Neuronal stem cell (in vitro differentiated cells): ENCODE measurements around the gene AKAP12.
A peak's percentile ranks its signal among the peaks of the same experiment; 100 is the strongest.

Experiments
- DNase-seq: peaks from one replicate; pipeline ENCODE4 v3.0.0-alpha.2; 2013; ENCODE audit warnings: low spot score
- H2AFZ ChIP-seq: one replicate; pipeline ENCODE4 v1.6.1; 2013; ENCODE audit warnings: mild to moderate bottlenecking, low read length, inconsistent platforms
- H2AK5ac ChIP-seq: 2 replicates; pipeline ENCODE4 v1.6.1; 2013; ENCODE audit warnings: low read depth, mild to moderate bottlenecking, inconsistent platforms, low read length, moderate library complexity, mixed read lengths
- H2BK120ac ChIP-seq: 2 replicates; pipeline ENCODE4 v1.6.1; 2013; ENCODE audit warnings: low read depth, mild to moderate bottlenecking, inconsistent platforms, low read length, moderate library complexity, mixed read lengths
- H2BK12ac ChIP-seq: one replicate; pipeline ENCODE4 v1.6.1; 2013; ENCODE audit warnings: low read length, inconsistent platforms
- H2BK15ac ChIP-seq: 2 replicates; pipeline ENCODE4 v1.6.1; 2013; ENCODE audit warnings: mild to moderate bottlenecking, low read length, inconsistent platforms, mixed read lengths
- H2BK5ac ChIP-seq: one replicate; pipeline ENCODE4 v1.6.1; 2013; ENCODE audit warnings: inconsistent platforms, mild to moderate bottlenecking, low read length, moderate library complexity
- H3K14ac ChIP-seq: one replicate; pipeline ENCODE4 v1.6.1; 2013; ENCODE audit warnings: low read length, inconsistent platforms
- H3K18ac ChIP-seq: 2 replicates; pipeline ENCODE4 v1.6.1; 2013; ENCODE audit warnings: low read length, inconsistent platforms
- H3K23ac ChIP-seq: 2 replicates; pipeline ENCODE4 v1.6.1; 2013; ENCODE audit warnings: low read depth, mild to moderate bottlenecking, mixed read lengths, low read length, inconsistent platforms; ENCODE audit not compliant: poor library complexity
- H3K27ac ChIP-seq: replicated peaks from 3 replicates; pipeline ENCODE4 v1.5.1; 2013; ENCODE audit warnings: low read length, inconsistent platforms
- H3K27me3 ChIP-seq, 3 experiments: 2 replicates each; pipeline ENCODE4 v1.6.1; 2013; ENCODE audit warnings: low read length in 3 of 3, mild to moderate bottlenecking in 2 of 3, inconsistent platforms in 1 of 3, low read depth in 1 of 3, mixed read lengths in 1 of 3, moderate library complexity in 1 of 3; ENCODE audit not compliant: control insufficient read depth in 3 of 3, insufficient read depth in 3 of 3
- H3K36me3 ChIP-seq, 2 donors: replicated peaks in 1 of 2; 2 replicates each; pipeline ENCODE4 v1.6.1; 2013; ENCODE audit warnings: low read length in 2 of 2; ENCODE audit not compliant: control insufficient read depth in 2 of 2, insufficient read depth in 2 of 2
- H3K4ac ChIP-seq: 2 replicates; pipeline ENCODE4 v1.6.1; 2013; ENCODE audit warnings: inconsistent platforms, mild to moderate bottlenecking, low read length, moderate library complexity
- H3K4me1 ChIP-seq, 2 donors: 1 replicate in 1 of 2; 2 replicates in 1 of 2; pipeline ENCODE4 v1.6.1; 2013; ENCODE audit warnings: low read length in 2 of 2, low read depth in 1 of 2; ENCODE audit not compliant: control insufficient read depth in 2 of 2, insufficient read depth in 1 of 2
- H3K4me2 ChIP-seq: one replicate; pipeline ENCODE4 v1.6.1; 2013; ENCODE audit warnings: mild to moderate bottlenecking, low read length, inconsistent platforms; ENCODE audit not compliant: insufficient read depth, poor library complexity, severe bottlenecking
- H3K4me3 ChIP-seq, 2 donors: 2 replicates each; pipeline ENCODE4 v1.5.1; 2013; ENCODE audit warnings: low read length in 2 of 2, mild to moderate bottlenecking in 2 of 2, inconsistent platforms in 1 of 2, moderate library complexity in 1 of 2
- H3K79me1 ChIP-seq: one replicate; pipeline ENCODE4 v1.6.1; 2013; ENCODE audit warnings: low read depth, mild to moderate bottlenecking, inconsistent platforms, low read length, moderate library complexity
- H3K9ac ChIP-seq: one replicate; pipeline ENCODE4 v1.6.1; 2013; ENCODE audit warnings: mild to moderate bottlenecking, low read depth, low read length, inconsistent platforms; ENCODE audit not compliant: poor library complexity
- H3K9me3 ChIP-seq, 2 donors: replicated peaks in 1 of 2; 2 replicates each; pipeline versions ENCODE3 to v1.6.1; 2013; ENCODE audit warnings: low read length in 2 of 2, mild to moderate bottlenecking in 2 of 2, inconsistent platforms in 1 of 2, low read depth in 1 of 2, mixed read lengths in 1 of 2, moderate library complexity in 1 of 2; ENCODE audit not compliant: control insufficient read depth in 2 of 2, insufficient read depth in 1 of 2
- H4K8ac ChIP-seq: one replicate; pipeline ENCODE4 v1.6.1; 2013; ENCODE audit warnings: low read depth, mild to moderate bottlenecking, inconsistent platforms, low read length, moderate library complexity
- H4K91ac ChIP-seq: one replicate; pipeline ENCODE4 v1.6.1; 2013; ENCODE audit warnings: low read length, low read depth, mild to moderate bottlenecking, inconsistent platforms; ENCODE audit not compliant: poor library complexity
- WGBS, 2 donors: extraction: QIAGEN DNeasy Blood & Tissue Kit; methylation state at CpG; one replicate each; pipeline ENCODE4 v1.1.7; 2013; ENCODE audit warnings: missing lambda C conversion rate in 2 of 2, mixed read lengths in 1 of 2; ENCODE audit not compliant: insufficient read length in 2 of 2, insufficient replicate concordance in 1 of 2; ENCODE audit errors: extremely low coverage in 2 of 2; 5-methylcytosine and 5-hydroxymethylcytosine counted together

Gene AKAP12

GRCh38 chr6:151211075-151211474, 28.7 kb upstream of the AKAP12 start:
- Histone ChIP-seq H3K79me1 (no peaks in the 10 kb centered on the region), H3K9ac (no peak overlapping the region), H2AFZ (no peak overlapping the region), H3K14ac (no peak overlapping the region), H3K27me3 (no peaks in the 10 kb centered on the region), H2BK5ac (no peak overlapping the region), H2AK5ac (no peak overlapping the region), H3K4ac (no peak overlapping the region), H3K36me3 (no peaks in the 10 kb centered on the region), H3K4me2 (no peak overlapping the region), H2BK15ac (no peak overlapping the region), H2BK12ac (no peak overlapping the region), H4K91ac (no peak overlapping the region), H3K9me3 (peaks cover 0 to 14% of the 10 kb centered on the region in 2 donors), H4K8ac (no peak overlapping the region), H2BK120ac (no peak overlapping the region), H3K27ac (no peak overlapping the region), H3K4me1 (peaks cover 0 to 12% of the 10 kb centered on the region in 2 donors), H3K18ac (no peak overlapping the region), H3K23ac (no peak overlapping the region), H3K4me3 (no peak overlapping the region)
- no CpG with 5 or more reads among the region's 1 CpG for WGBS, 2 donors
- no peak for DNase-seq

DNA sequence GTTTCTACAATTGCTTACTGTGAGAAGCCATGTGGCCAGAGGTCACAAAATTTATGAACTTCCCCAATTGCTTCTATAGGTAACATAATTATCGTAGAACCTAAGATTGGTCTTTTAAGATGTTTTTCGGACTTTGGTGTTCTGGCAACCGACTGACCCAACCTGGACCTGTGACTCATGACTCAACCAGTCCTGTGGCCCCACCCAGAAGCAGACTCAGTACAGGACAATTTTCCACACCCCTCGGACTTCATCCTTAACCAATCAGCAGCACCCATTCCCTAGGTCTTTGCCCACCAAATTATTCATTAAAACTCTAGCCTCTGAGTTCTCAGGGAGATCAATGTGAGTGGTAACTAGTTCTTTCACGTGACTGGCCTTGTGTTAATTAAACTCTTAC, 26.4 kb upstream of the AKAP12 start:
- Histone ChIP-seq H4K8ac (no peak overlapping the region), H2BK12ac (no peak overlapping the region), H3K9me3 (peaks cover 0 to 10% of the 10 kb centered on the region in 2 donors), H2AFZ (no peak overlapping the region), H2BK120ac (no peak overlapping the region), H3K23ac (no peak overlapping the region), H3K9ac (no peak overlapping the region), H3K18ac (no peak overlapping the region), H3K4me1 (peaks cover 0 to 7% of the 10 kb centered on the region in 2 donors), H3K27ac (no peak overlapping the region), H3K36me3 (no peaks in the 10 kb centered on the region), H4K91ac (no peak overlapping the region), H3K4ac (no peak overlapping the region), H3K4me2 (no peak overlapping the region), H2BK15ac (no peak overlapping the region), H3K4me3 (no peak overlapping the region), H3K79me1 (no peaks in the 10 kb centered on the region), H3K14ac (no peak overlapping the region), H3K27me3 (no peaks in the 10 kb centered on the region), H2BK5ac (no peak overlapping the region), H2AK5ac (no peak overlapping the region)
- WGBS, 2 donors = no CpG with 5 or more reads among the region's 5 CpGs
- no peak for DNase-seq

- Histone ChIP-seq H3K9ac (no peak overlapping the region), H4K91ac (no peak overlapping the region), H3K18ac (peak overlapping the region; percentile 51), H2AK5ac (no peak overlapping the region), H2BK15ac (no peak overlapping the region), H3K4ac (no peak overlapping the region), H3K4me2 (no peak overlapping the region), H2AFZ (peak overlapping the region; percentile 21), H3K27ac (no peak overlapping the region), H3K36me3 (no peaks in the 10 kb centered on the region), H3K14ac (no peak overlapping the region), H3K27me3 (no peaks in the 10 kb centered on the region), H3K9me3 (peaks cover 0 to 7% of the 10 kb centered on the region in 2 donors), H3K79me1 (no peaks in the 10 kb centered on the region), H4K8ac (no peak overlapping the region), H2BK5ac (no peak overlapping the region), H3K4me3 (no peak overlapping the region), H3K4me1 (no peaks in the 10 kb centered on the region), H2BK12ac (no peak overlapping the region), H3K23ac (no peak overlapping the region), H2BK120ac (no peak overlapping the region)
- DNase-seq = no peak
- no CpG with 5 or more reads among the region's 2 CpGs for WGBS, 2 donors
Measured at GRCh38 chr6:151215999-151216398, 23.8 kb upstream of the AKAP12 start.

DNA sequence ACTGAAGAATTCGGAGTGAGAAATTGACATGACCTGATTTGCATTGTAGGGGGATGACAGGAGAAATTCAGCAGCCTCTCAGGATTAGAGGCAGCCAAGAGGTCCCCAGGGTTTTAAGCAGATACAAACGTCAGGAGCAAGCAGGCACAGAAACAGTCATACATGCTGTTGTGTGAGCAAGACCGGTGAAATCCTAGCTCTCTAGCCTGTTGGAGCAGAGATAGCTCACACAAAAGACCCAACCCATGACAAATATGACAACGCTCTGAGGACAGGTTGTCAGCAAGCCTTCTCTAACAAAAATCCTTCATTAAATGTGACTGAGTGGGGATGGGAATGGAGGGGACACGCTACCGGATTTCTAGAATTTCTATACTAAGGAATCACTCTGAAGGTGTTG, 23.0 kb upstream of the AKAP12 start:
- no peak overlapping the region for H3K4me3 ChIP-seq
- H2AFZ ChIP-seq = peak overlapping the region; percentile 21
- no peaks in the 10 kb centered on the region for H3K36me3 ChIP-seq
- no peak overlapping the region for H4K91ac ChIP-seq
- no peak overlapping the region for H3K4me2 ChIP-seq
- H2BK12ac ChIP-seq = no peak overlapping the region
- no peak overlapping the region for H2AK5ac ChIP-seq
- no peaks in the 10 kb centered on the region for H3K79me1 ChIP-seq
- peaks cover 0 to 4% of the 10 kb centered on the region in 2 donors for H3K9me3 ChIP-seq
- H3K14ac ChIP-seq = no peak overlapping the region
- DNase-seq = no peak
- no peak overlapping the region for H3K4ac ChIP-seq
- H3K9ac ChIP-seq = no peak overlapping the region
- H4K8ac ChIP-seq = no peak overlapping the region
- no peak overlapping the region for H3K18ac ChIP-seq
- H3K4me1 ChIP-seq = no peaks in the 10 kb centered on the region
- no peak overlapping the region for H2BK5ac ChIP-seq
- H2BK120ac ChIP-seq = no peak overlapping the region
- no CpG with 5 or more reads among the region's 6 CpGs for WGBS, 2 donors
- no peak overlapping the region for H2BK15ac ChIP-seq
- H3K27me3 ChIP-seq = no peaks in the 10 kb centered on the region
- H3K27ac ChIP-seq = no peak overlapping the region
- no peak overlapping the region for H3K23ac ChIP-seq
